Neutrophil (primary cell): ENCODE measurements around the gene FCRLB.

Experiments
- H3K27ac ChIP-seq: fragments of 200-600 bp; sonication (generic); 2 replicates; pipeline ENCODE4 v1.5.1; 2016; ENCODE audit warnings: mild to moderate bottlenecking, moderate library complexity
- H3K27me3 ChIP-seq: fragments of 200-600 bp; sonication (generic); 2 replicates; pipeline ENCODE4 v1.6.0; 2016; ENCODE audit warnings: mild to moderate bottlenecking
- H3K36me3 ChIP-seq: fragments of 200-600 bp; sonication (generic); 2 replicates; pipeline ENCODE4 v1.5.1; 2017
- H3K4me1 ChIP-seq, 2 experiments: fragments of 200-600 bp in 1 of 2; sonication (generic) in 1 of 2; 1 replicate in 1 of 2; 2 replicates in 1 of 2; pipeline versions ENCODE4 v1.5.1 to v1.6.1; 2013 to 2016; ENCODE audit warnings: low read depth in 1 of 2, low read length in 1 of 2, mild to moderate bottlenecking in 1 of 2, moderate library complexity in 1 of 2; ENCODE audit not compliant: control insufficient read depth in 1 of 2, insufficient read depth in 1 of 2
- H3K4me3 ChIP-seq, 2 experiments: fragments of 200-600 bp in 1 of 2; sonication (generic) in 1 of 2; 1 replicate in 1 of 2; 2 replicates in 1 of 2; pipeline ENCODE4 v1.5.1; 2013 to 2016; ENCODE audit warnings: low read depth in 1 of 2, low read length in 1 of 2, mild to moderate bottlenecking in 1 of 2, moderate library complexity in 1 of 2
- H3K9me3 ChIP-seq: fragments of 200-600 bp; sonication (generic); 2 replicates; pipeline ENCODE4 v1.5.1; 2016
- TF ChIP-seq, protein P1 (sequence below): fragments of 200-600 bp; sonication (generic); IDR thresholded peaks from 2 replicates; pipeline ENCODE4 v1.5.1; 2016; ENCODE audit warnings: antibody characterized with exemption

The FCRLB gene

DNA sequence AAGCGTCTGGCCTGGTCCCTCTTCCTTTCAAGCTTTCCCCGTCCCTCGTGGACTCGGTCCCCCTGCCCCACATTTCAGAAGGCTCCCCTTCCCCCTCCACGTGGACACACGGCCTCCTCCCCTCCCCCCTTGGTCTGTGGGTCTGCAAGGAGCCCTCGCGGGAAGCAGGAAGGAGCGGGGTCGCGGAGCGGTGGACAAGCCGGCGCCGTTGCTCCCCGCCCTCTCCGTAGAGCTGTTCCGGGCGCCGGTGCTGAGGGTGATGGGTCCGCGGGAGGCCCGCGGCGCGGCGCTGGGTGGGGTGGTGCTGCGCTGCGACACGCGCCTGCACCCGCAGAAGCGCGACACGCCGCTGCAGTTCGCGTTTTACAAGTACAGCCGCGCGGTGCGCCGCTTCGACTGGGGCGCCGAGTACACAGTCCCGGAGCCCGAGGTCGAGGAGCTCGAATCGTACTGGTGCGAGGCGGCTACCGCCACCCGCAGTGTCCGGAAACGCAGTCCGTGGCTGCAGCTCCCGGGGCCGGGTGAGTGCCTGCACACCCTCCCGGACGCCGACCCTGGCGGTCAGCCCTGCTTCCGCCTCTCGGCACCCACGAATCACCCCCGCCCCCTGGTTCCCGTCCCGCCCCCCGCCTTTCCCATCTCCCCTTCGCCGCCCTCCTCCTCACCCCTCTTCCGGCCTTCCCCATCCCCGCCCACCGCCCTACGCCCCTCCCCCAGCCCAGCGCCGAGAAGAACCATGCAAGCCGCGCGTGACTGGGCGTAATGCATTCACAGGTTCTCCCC lies 5.3 kb downstream of the FCRLB start:
- Histone ChIP-seq H3K9me3 (no peaks in the 10 kb centered on the region), H3K27me3 (peaks cover 100% of the 10 kb centered on the region), H3K27ac (peak overlapping the region; percentile 64), H3K4me3 (peak overlapping the region; percentile 78 to 82), H3K4me1 (peaks cover 19 to 20% of the 10 kb centered on the region in 2 experiments), H3K36me3 (no peaks in the 10 kb centered on the region)
- TF ChIP-seq, protein P1, sequence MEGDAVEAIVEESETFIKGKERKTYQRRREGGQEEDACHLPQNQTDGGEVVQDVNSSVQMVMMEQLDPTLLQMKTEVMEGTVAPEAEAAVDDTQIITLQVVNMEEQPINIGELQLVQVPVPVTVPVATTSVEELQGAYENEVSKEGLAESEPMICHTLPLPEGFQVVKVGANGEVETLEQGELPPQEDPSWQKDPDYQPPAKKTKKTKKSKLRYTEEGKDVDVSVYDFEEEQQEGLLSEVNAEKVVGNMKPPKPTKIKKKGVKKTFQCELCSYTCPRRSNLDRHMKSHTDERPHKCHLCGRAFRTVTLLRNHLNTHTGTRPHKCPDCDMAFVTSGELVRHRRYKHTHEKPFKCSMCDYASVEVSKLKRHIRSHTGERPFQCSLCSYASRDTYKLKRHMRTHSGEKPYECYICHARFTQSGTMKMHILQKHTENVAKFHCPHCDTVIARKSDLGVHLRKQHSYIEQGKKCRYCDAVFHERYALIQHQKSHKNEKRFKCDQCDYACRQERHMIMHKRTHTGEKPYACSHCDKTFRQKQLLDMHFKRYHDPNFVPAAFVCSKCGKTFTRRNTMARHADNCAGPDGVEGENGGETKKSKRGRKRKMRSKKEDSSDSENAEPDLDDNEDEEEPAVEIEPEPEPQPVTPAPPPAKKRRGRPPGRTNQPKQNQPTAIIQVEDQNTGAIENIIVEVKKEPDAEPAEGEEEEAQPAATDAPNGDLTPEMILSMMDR, result peak; percentile 21

- Histone ChIP-seq H3K4me1 (peaks cover 19 to 20% of the 10 kb centered on the region in 2 experiments), H3K36me3 (no peaks in the 10 kb centered on the region), H3K4me3 (peak overlapping the region; percentile 78 to 82), H3K27ac (peak overlapping the region; percentile 64), H3K27me3 (peaks cover 100% of the 10 kb centered on the region), H3K9me3 (no peaks in the 10 kb centered on the region)
- TF ChIP-seq, protein P1, result no peak
These were observed 6.0 kb downstream of the FCRLB start for GRCh38 chr1:161727256-161727924.

DNA sequence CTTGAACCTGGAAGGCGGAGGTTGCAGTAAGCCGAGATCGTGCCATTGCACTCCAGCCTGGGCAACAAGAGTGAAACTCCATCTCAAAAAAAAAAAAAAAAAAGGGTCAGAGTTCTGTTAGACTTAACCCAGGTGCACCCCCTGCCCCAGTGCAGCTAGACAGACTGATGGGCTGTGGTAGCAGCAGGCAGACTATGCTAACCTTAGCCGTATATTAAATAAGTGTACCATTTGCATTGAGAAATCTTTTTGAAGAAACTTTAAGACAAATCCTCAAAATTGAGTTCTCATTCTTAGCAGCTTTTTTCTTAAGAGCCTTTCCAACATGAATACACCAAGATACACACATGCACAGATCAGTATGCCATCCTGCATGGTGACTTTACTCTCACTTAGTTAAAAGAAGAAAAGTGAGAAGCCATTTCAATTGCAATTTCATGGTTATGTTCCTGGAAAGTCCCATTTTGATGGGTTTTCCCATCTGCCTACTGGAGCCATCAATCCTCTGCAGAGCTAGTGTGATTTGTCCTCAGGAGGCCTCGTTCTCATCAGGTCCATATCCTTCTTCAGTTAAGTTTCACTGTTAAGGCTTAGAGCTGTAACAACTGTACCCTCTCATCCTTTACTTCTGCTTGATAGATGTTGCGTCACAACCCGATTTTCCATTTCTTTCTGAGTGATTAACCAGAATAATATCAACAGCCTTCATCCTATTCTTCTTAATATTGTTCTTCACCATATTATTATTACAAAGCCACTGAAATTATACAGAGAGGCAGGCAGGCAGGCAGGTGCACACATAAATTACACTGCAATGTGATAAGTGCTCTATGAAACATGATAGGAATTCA lies 7.3 kb downstream of the FCRLB start:
- TF ChIP-seq, protein P1, result no peak
- Histone ChIP-seq H3K27ac (no peak overlapping the region), H3K4me1 (peaks cover 19 to 20% of the 10 kb centered on the region in 2 experiments), H3K9me3 (no peaks in the 10 kb centered on the region), H3K36me3 (no peaks in the 10 kb centered on the region), H3K4me3 (no peak overlapping the region), H3K27me3 (peaks cover 100% of the 10 kb centered on the region)

- TF ChIP-seq, protein P1, result no peak
- no peak overlapping the region for H3K27ac ChIP-seq
- H3K4me1 ChIP-seq, result peaks cover 19 to 20% of the 10 kb centered on the region in 2 experiments
- no peaks in the 10 kb centered on the region for H3K36me3 ChIP-seq
- no peaks in the 10 kb centered on the region for H3K9me3 ChIP-seq
- peaks cover 85% of the 10 kb centered on the region for H3K27me3 ChIP-seq
- no peak overlapping the region for H3K4me3 ChIP-seq
These were observed 8.8 kb downstream of the FCRLB start for GRCh38 chr1:161730050-161730564.

- no peak overlapping the region for H3K27ac ChIP-seq
- peaks cover 12 to 13% of the 10 kb centered on the region in 2 experiments for H3K4me1 ChIP-seq
- H3K27me3 ChIP-seq, result peaks cover 75% of the 10 kb centered on the region
- H3K4me3 ChIP-seq, result no peak overlapping the region
- no peaks in the 10 kb centered on the region for H3K36me3 ChIP-seq
- no peaks in the 10 kb centered on the region for H3K9me3 ChIP-seq
- TF ChIP-seq, protein P1, result no peak
These were observed 9.9 kb downstream of the FCRLB start for GRCh38 chr1:161731241-161731640.
